Liver (tissue), 9 donors: ENCODE measurements around the gene CD34. TPM values are rescaled to one million over a fixed set of nuclear protein-coding genes. Genes with fewer than 3 reads are reported as not detected.

ENCODE experiments used
- DNase-seq: peaks from one replicate; pipeline ENCODE4 v3.0.0-alpha.2; 2017; ENCODE audit warnings: low spot score
- H3K27ac ChIP-seq, 2 donors: one replicate each; pipeline ENCODE4 v1.7.0; 2013; ENCODE audit warnings: inconsistent platforms in 2 of 2, low read length in 2 of 2, control low read depth in 1 of 2, low read depth in 1 of 2, mild to moderate bottlenecking in 1 of 2
- H3K27me3 ChIP-seq, 4 donors: one replicate each; pipeline versions ENCODE4 v1.6.1 to v1.7.0; 2013; ENCODE audit warnings: low read length in 3 of 4, inconsistent platforms in 1 of 4, mild to moderate bottlenecking in 1 of 4, moderate library complexity in 1 of 4; ENCODE audit not compliant: control insufficient read depth in 4 of 4, insufficient read depth in 4 of 4
- H3K36me3 ChIP-seq, 4 donors: one replicate each; pipeline versions ENCODE4 v1.6.1 to v1.7.0; 2013; ENCODE audit warnings: low read length in 3 of 4, mild to moderate bottlenecking in 3 of 4, low read depth in 1 of 4, moderate library complexity in 1 of 4; ENCODE audit not compliant: control insufficient read depth in 4 of 4, insufficient read depth in 3 of 4
- H3K4me1 ChIP-seq, 4 donors: one replicate each; pipeline versions ENCODE4 v1.6.1 to v1.7.0; 2013; ENCODE audit warnings: low read length in 3 of 4, mild to moderate bottlenecking in 3 of 4, moderate library complexity in 1 of 4; ENCODE audit not compliant: control insufficient read depth in 4 of 4, insufficient read depth in 4 of 4
- H3K4me3 ChIP-seq, 3 donors: one replicate each; pipeline versions ENCODE4 v1.6.1 to v1.7.0; 2013; ENCODE audit warnings: low read length in 3 of 3, control low read depth in 1 of 3, low read depth in 1 of 3, mild to moderate bottlenecking in 1 of 3
- H3K9ac ChIP-seq, 2 donors: one replicate each; pipeline ENCODE4 v1.7.0; 2013; ENCODE audit warnings: low read length in 2 of 2, mild to moderate bottlenecking in 2 of 2, moderate library complexity in 2 of 2, control low read depth in 1 of 2, low read depth in 1 of 2
- H3K9me3 ChIP-seq, 4 donors: one replicate each; pipeline versions ENCODE4 v1.6.1 to v1.7.0; 2013; ENCODE audit warnings: low read length in 3 of 4; ENCODE audit not compliant: control insufficient read depth in 4 of 4
- EGR1 ChIP-seq, 2 donors: IDR thresholded peaks; 2 replicates each; pipeline ENCODE4 v1.6.1; 2016 to 2018; ENCODE audit warnings: antibody characterized with exemption in 2 of 2, low read depth in 2 of 2
- FOXA1 ChIP-seq: IDR thresholded peaks from 2 replicates; pipeline ENCODE4 v1.6.1; 2016; ENCODE audit warnings: antibody characterized with exemption
- FOXA2 ChIP-seq: IDR thresholded peaks from 2 replicates; pipeline ENCODE4 v1.6.1; 2016; ENCODE audit warnings: antibody characterized with exemption
- GABPA ChIP-seq, 2 donors: IDR thresholded peaks in 1 of 2; conservative IDR thresholded peaks in 1 of 2; 2 replicates each; pipeline ENCODE4 v1.6.1; 2016; ENCODE audit warnings: antibody characterized with exemption in 2 of 2, mild to moderate bottlenecking in 1 of 2, moderate library complexity in 1 of 2
- HNF4A ChIP-seq, 2 donors: conservative IDR thresholded peaks; 2 replicates each; pipeline ENCODE4 v1.6.1; 2016; ENCODE audit warnings: antibody characterized with exemption in 2 of 2, mild to moderate bottlenecking in 2 of 2
- HNF4G ChIP-seq: IDR thresholded peaks from 2 replicates; pipeline ENCODE4 v1.6.1; 2016; ENCODE audit warnings: antibody characterized with exemption
- JUND ChIP-seq, 2 donors: IDR thresholded peaks; 2 replicates each; pipeline ENCODE4 v1.6.1; 2016; ENCODE audit warnings: antibody characterized with exemption in 2 of 2
- NR2F2 ChIP-seq: IDR thresholded peaks from 2 replicates; pipeline ENCODE4 v1.6.1; 2016; ENCODE audit warnings: antibody characterized with exemption
- RAD21 ChIP-seq, 2 donors: IDR thresholded peaks; 2 replicates each; pipeline ENCODE4 v1.6.1; 2016; ENCODE audit warnings: antibody characterized with exemption in 2 of 2, mild to moderate bottlenecking in 2 of 2
- RXRA ChIP-seq, 2 donors: IDR thresholded peaks; 2 replicates each; pipeline ENCODE4 v1.6.1; 2017 to 2018; ENCODE audit warnings: antibody characterized with exemption in 2 of 2, mild to moderate bottlenecking in 1 of 2
- SP1 ChIP-seq: IDR thresholded peaks from 2 replicates; pipeline ENCODE4 v1.6.1; 2018; ENCODE audit warnings: antibody characterized with exemption, mild to moderate bottlenecking
- TAF1 ChIP-seq: conservative IDR thresholded peaks from 2 replicates; pipeline ENCODE4 v1.6.1; 2016; ENCODE audit warnings: antibody characterized with exemption, mild to moderate bottlenecking
- YY1 ChIP-seq: IDR thresholded peaks from 2 replicates; pipeline ENCODE4 v1.6.1; 2016; ENCODE audit warnings: antibody characterized with exemption, mild to moderate bottlenecking
- WGBS: extraction: QIAGEN DNeasy Blood & Tissue Kit; methylation state at CpG from one replicate; pipeline ENCODE4 v1.1.7; 2013; 5-methylcytosine and 5-hydroxymethylcytosine counted together
- polyA plus RNA-seq, 2 donors: library from polyadenylated mRNA; stranded (reverse) in 1 of 2; unstranded in 1 of 2; fragments of 200-250 nt in 1 of 2; fragments of >200 nt in 1 of 2; fragmentation: Nextera tagmentation in 1 of 2; extraction: Ambion mirVana in 1 of 2; gene quantifications; one replicate each; pipeline versions ENCODE4 v1.2.1 to v1.2.3, GENCODE V29; 2013 to 2015
- total RNA-seq, 2 donors: library from RNA; depleted of rRNA; stranded (reverse); fragments of >200 nt; gene quantifications; one replicate each; pipeline ENCODE4 v1.2.3, GENCODE V29; 2014
- TF ChIP-seq, protein P1 (sequence below): fragments of 150-350 bp; IDR thresholded peaks from 2 replicates; pipeline ENCODE4 v1.5.1; 2017; ENCODE audit warnings: improper control_type of control experiment, low read depth, low read length; ENCODE audit not compliant: missing input control
- TF ChIP-seq, protein P2 (sequence below): IDR thresholded peaks from 2 replicates; pipeline ENCODE4 v1.6.1; 2016; ENCODE audit warnings: antibody characterized with exemption
- TF ChIP-seq, protein P3 (sequence below): IDR thresholded peaks from 2 replicates; pipeline ENCODE4 v1.6.1; 2016; ENCODE audit warnings: antibody characterized with exemption
- TF ChIP-seq, protein P4 (sequence below): IDR thresholded peaks from 2 replicates; pipeline ENCODE4 v1.6.1; 2016; ENCODE audit warnings: antibody characterized with exemption, mild to moderate bottlenecking
- TF ChIP-seq, protein P5 (sequence below): IDR thresholded peaks from 2 replicates; pipeline ENCODE4 v1.6.1; 2016; ENCODE audit warnings: antibody characterized with exemption
- donor health status: healthy.
- donor health status: healthy.
- donor health status: healthy.
- donor health status: healthy.
- donor health status: healthy.

The CD34 gene
- total and polyA plus RNA-seq, 4 donors = 1.5 to 4.0 (median 1.8) TPM

DNA sequence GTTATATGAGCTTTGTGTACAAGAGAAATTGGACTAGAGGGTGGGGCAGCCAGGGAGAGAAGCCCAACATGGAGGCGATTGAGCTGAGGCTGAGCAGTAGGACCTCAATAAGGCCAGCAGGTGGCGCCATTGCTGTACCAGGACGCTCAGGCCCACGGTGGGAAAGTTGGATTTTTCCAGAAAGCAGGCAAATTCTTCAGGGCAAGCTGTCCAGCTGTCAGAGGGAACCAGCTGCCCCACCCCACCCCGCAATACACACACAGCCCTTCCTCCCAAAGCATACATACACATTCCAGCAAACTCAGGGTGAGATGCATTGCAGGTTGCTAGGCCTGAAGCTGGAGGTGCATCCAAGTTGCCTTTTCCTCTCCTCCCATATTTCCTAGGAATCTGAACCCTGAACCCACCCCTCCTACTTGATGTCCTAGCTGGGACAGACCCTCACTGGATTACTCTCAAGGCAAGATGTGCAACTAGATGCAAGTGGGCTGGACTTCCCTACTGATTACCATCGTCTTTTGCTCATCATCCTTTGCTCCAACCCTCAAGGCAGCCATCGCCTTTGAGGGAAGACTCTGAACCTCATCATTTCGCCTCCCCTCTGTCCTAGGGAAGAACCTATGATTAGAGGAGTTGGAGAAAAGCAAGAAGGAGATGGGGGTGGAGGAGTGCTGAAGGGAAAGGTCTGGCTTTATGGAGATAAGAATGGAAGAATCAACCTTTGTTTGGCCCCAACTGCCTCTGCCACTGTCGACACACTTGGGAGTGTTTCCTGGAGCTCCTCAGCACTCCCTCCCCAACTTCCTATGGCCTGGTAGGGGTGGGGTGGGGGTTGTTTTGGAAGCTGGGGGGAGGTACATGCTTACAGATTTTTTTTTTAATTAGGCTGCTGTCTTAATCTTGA, 25.5 kb downstream of the CD34 start (continued):
- TF ChIP-seq, protein P1, sequence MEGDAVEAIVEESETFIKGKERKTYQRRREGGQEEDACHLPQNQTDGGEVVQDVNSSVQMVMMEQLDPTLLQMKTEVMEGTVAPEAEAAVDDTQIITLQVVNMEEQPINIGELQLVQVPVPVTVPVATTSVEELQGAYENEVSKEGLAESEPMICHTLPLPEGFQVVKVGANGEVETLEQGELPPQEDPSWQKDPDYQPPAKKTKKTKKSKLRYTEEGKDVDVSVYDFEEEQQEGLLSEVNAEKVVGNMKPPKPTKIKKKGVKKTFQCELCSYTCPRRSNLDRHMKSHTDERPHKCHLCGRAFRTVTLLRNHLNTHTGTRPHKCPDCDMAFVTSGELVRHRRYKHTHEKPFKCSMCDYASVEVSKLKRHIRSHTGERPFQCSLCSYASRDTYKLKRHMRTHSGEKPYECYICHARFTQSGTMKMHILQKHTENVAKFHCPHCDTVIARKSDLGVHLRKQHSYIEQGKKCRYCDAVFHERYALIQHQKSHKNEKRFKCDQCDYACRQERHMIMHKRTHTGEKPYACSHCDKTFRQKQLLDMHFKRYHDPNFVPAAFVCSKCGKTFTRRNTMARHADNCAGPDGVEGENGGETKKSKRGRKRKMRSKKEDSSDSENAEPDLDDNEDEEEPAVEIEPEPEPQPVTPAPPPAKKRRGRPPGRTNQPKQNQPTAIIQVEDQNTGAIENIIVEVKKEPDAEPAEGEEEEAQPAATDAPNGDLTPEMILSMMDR = peak; percentile 94
- TF ChIP-seq HNF4A (conservative IDR thresholded peaks at IDR 0.05) (no peak), TAF1 (no peak)

DNA sequence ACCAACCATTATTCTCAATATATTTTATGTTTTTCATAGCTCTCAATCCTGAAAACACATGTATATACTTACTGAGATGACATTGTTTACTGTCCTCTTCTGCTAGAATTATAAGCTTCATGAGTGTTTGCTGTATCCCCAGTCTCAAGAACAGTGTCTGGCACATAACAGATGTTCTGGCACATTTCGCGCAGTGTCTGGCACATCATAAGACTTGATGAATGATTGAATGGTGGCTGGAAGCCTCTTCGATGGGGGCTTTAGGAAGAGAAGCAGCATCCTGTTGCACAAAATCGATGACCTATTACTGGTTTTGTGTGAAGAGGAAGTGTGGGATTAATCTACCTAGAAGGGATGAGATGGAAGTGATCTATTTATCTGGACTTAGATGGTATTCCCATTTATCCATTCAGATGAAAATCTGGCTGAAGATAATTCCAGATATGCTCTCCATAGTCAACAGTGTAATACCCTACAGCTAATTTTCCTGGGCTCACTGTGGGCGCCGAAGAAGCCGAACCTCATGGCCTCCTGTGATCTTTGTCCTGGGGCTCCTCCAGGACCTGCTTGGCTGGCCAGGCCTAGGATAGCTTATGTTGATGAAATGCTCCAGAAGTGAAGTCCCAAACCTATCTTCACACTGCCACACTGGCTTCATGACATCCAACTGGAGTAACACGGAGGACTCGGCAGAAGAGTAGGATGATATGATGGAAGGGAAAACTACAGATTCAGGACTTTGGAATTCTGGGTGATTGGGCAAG, 26.5 kb downstream of the CD34 start:
- no peaks in the 10 kb centered on the region for H3K9me3 ChIP-seq
- no peaks in the 10 kb centered on the region for H3K27me3 ChIP-seq
- H3K9ac ChIP-seq = peak overlapping the region in 1 of 2 donors; percentile 44
- H3K27ac ChIP-seq = peak overlapping the region; percentile 39 to 60
- no peak for DNase-seq
- H3K4me3 ChIP-seq = no peak overlapping the region
- peaks cover 0 to 25% (median 8%) of the 10 kb centered on the region in 4 donors for H3K4me1 ChIP-seq
- H3K36me3 ChIP-seq = no peaks in the 10 kb centered on the region
- WGBS = 74% methylated on average over 9 of the region's 9 CpGs
- TF ChIP-seq HNF4G (no peak), YY1 (no peak), TAF1 (no peak), RAD21 (IDR thresholded peaks at IDR 0.05) (no peak), RXRA (IDR thresholded peaks at IDR 0.05) (no peak), GABPA (IDR thresholded peaks at IDR 0.05 in 1 of 2, conservative IDR thresholded peaks at IDR 0.05 in 1 of 2) (no peak), NR2F2 (no peak), FOXA1 (no peak), EGR1 (IDR thresholded peaks at IDR 0.05; ENCODE audit: low read depth in 2 of 2) (no peak), HNF4A (conservative IDR thresholded peaks at IDR 0.05) (no peak), FOXA2 (no peak), SP1 (no peak), JUND (IDR thresholded peaks at IDR 0.05) (no peak)
- TF ChIP-seq, protein P2, sequence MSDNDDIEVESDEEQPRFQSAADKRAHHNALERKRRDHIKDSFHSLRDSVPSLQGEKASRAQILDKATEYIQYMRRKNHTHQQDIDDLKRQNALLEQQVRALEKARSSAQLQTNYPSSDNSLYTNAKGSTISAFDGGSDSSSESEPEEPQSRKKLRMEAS = no peak
- TF ChIP-seq, protein P1 = no peak
- TF ChIP-seq, protein P3, sequence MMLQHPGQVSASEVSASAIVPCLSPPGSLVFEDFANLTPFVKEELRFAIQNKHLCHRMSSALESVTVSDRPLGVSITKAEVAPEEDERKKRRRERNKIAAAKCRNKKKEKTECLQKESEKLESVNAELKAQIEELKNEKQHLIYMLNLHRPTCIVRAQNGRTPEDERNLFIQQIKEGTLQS = no peak
- TF ChIP-seq, protein P4, sequence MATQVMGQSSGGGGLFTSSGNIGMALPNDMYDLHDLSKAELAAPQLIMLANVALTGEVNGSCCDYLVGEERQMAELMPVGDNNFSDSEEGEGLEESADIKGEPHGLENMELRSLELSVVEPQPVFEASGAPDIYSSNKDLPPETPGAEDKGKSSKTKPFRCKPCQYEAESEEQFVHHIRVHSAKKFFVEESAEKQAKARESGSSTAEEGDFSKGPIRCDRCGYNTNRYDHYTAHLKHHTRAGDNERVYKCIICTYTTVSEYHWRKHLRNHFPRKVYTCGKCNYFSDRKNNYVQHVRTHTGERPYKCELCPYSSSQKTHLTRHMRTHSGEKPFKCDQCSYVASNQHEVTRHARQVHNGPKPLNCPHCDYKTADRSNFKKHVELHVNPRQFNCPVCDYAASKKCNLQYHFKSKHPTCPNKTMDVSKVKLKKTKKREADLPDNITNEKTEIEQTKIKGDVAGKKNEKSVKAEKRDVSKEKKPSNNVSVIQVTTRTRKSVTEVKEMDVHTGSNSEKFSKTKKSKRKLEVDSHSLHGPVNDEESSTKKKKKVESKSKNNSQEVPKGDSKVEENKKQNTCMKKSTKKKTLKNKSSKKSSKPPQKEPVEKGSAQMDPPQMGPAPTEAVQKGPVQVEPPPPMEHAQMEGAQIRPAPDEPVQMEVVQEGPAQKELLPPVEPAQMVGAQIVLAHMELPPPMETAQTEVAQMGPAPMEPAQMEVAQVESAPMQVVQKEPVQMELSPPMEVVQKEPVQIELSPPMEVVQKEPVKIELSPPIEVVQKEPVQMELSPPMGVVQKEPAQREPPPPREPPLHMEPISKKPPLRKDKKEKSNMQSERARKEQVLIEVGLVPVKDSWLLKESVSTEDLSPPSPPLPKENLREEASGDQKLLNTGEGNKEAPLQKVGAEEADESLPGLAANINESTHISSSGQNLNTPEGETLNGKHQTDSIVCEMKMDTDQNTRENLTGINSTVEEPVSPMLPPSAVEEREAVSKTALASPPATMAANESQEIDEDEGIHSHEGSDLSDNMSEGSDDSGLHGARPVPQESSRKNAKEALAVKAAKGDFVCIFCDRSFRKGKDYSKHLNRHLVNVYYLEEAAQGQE = no peak
- TF ChIP-seq, protein P5, sequence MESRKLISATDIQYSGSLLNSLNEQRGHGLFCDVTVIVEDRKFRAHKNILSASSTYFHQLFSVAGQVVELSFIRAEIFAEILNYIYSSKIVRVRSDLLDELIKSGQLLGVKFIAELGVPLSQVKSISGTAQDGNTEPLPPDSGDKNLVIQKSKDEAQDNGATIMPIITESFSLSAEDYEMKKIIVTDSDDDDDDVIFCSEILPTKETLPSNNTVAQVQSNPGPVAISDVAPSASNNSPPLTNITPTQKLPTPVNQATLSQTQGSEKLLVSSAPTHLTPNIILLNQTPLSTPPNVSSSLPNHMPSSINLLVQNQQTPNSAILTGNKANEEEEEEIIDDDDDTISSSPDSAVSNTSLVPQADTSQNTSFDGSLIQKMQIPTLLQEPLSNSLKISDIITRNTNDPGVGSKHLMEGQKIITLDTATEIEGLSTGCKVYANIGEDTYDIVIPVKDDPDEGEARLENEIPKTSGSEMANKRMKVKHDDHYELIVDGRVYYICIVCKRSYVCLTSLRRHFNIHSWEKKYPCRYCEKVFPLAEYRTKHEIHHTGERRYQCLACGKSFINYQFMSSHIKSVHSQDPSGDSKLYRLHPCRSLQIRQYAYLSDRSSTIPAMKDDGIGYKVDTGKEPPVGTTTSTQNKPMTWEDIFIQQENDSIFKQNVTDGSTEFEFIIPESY = no peak
